A673 (cell line): ENCODE results near the gene MACROD1.

Experiments
- EZH2 ChIP-seq: fragments of 200-600 bp; sonication (generic); IDR thresholded peaks from 2 replicates; pipeline ENCODE4 v1.6.1; 2017; ENCODE audit warnings: borderline replicate concordance, low read depth, mild to moderate bottlenecking, mixed read lengths, antibody characterized with exemption, low read length; ENCODE audit not compliant: poor library complexity, severe bottlenecking
- TF ChIP-seq, protein P1 (sequence below): fragments of 300-800, 200-600 bp; sonication (generic); conservative IDR thresholded peaks from 2 replicates; pipeline ENCODE4 v1.5.1; 2017; ENCODE audit warnings: low read depth, mild to moderate bottlenecking, antibody characterized with exemption, low read length, moderate library complexity, mixed read lengths

DNA sequence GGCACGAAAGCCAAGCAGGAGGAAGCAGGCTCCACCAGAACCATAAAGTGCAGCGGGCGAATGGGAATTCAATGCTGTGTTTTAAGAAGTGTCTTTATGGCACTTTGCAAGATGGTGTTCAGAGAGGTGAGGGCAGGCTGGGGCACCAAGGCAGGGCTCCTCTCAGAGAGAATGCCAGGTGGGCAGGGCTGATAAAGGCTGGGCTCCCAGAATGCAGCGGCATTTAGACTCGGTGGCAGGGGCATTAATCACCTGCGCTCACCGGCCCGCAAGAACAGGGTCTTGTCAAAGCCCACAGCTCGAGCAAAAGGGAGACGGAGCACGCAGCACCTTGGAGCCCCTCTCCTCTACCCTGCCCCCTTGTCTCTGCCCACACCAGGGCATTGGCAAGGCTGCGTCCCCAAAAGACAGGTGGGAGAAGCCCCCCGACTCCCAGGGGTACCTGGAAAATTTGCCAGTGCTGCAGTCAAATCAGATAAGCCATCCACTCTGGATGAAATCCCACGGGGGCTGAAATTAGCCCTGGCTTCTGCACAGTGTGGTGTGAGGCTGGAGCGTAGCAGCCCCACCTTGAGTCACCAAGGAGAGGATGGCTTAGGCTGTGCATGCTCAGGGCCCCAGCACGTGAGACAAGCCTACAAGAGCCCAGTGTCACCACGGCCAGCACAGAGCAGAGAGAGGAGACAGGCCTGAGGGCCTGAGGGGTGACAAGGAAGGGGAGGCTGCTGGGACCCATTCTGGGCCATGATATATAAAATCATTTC, 8.1 kb downstream of the MACROD1 start:
- TF ChIP-seq, protein P1, sequence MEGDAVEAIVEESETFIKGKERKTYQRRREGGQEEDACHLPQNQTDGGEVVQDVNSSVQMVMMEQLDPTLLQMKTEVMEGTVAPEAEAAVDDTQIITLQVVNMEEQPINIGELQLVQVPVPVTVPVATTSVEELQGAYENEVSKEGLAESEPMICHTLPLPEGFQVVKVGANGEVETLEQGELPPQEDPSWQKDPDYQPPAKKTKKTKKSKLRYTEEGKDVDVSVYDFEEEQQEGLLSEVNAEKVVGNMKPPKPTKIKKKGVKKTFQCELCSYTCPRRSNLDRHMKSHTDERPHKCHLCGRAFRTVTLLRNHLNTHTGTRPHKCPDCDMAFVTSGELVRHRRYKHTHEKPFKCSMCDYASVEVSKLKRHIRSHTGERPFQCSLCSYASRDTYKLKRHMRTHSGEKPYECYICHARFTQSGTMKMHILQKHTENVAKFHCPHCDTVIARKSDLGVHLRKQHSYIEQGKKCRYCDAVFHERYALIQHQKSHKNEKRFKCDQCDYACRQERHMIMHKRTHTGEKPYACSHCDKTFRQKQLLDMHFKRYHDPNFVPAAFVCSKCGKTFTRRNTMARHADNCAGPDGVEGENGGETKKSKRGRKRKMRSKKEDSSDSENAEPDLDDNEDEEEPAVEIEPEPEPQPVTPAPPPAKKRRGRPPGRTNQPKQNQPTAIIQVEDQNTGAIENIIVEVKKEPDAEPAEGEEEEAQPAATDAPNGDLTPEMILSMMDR = no peak
- no peak for TF ChIP-seq EZH2
